Measurements from ENCODE around the gene MBOAT1.

DNA sequence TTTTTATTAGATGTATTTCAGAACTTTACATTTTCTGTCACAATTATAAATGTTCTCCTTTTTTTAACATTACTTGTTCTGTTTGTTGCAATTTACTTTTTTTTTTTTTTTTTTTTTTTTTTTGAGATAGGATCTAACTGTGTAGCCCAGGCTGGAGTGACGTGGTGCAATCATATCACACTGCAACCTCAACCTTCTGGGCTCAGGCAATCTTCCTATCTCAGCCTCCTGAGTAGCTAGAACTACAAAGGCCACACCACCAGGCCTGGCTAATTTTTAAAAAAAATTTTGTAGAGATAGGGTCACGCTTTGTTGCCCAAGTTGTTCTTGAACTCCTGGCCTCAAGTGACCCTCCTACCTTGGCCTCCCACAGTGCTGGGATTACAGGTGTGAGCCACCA is 15.1 kb upstream of the MBOAT1 start:
- TF ChIP-seq TAF1 (IDR thresholded peaks at IDR 0.05; ENCODE audit: borderline replicate concordance, low read depth, low read length), result no peak
- TF ChIP-seq POLR2A (IDR thresholded peaks at IDR 0.05; ENCODE audit: low read depth, low read length), result no peak

All from GM12892 (cell line).